ENCODE data around the gene ABCC11.
A peak's percentile ranks its signal among the peaks of the same experiment; 100 is the strongest.

The ABCC11 gene

DNA sequence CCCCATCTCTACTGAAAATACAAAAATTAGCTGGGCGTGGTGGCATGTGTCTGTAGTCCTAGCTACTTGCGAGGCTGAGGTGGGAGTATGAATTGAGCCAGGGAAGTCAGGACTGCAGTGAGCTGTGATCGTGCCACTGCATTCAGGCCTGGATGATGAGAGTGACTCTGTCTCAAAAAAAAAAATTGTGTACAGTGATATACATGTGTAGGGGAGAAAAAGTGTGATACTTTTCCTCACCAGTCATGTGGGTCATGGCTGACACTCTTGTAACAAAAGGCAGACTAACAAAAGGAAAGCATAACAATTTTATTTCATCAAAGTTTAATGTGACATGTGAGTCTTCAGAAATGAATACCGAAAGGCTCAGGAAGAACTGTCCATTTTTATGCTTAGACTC, 89.5 kb downstream of the ABCC11 start:
- DNase-seq, result no peak

DNA sequence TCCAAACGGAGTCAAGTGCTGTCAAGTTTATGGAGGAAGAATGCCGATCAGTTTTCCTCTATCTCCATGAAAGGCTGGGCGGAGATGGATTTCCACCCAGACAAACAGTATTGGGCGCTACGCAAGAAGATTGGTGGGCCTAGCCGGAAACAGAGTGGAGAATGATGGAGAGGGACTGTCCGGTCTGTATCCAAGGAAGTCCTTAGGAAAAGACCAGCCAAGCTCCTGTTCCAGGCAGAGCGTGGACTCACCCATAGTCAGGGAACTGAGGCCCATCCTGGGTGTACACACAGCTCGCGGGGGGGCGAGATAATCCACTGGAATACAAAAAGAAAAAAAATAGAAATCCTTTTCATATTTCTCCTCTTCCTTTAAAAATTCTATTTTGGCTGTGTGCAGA, 90.0 kb downstream of the ABCC11 start:
- DNase-seq, result no peak

DNA sequence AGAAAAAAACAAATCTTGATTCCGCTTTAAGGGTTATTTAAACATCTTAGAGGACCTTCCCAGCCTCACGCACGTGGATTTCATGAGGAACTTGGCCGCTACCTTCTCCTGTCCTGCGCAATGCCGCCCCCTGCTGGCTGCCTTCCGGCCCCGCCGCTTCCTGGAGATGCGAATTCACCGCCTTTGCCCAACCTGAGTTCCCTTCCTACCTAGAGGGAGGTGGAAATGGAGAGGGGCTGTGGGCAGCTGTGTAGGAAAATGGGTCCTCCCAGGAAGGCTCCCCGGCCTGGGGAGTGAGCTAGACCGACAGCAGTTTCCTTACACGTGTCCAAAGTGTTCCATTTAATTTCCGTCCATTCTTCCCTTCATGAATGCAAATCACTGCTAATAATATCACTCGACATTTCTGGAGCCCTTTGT, 90.5 kb downstream of the ABCC11 start:
- DNase-seq, result peak; percentile 65

DNA sequence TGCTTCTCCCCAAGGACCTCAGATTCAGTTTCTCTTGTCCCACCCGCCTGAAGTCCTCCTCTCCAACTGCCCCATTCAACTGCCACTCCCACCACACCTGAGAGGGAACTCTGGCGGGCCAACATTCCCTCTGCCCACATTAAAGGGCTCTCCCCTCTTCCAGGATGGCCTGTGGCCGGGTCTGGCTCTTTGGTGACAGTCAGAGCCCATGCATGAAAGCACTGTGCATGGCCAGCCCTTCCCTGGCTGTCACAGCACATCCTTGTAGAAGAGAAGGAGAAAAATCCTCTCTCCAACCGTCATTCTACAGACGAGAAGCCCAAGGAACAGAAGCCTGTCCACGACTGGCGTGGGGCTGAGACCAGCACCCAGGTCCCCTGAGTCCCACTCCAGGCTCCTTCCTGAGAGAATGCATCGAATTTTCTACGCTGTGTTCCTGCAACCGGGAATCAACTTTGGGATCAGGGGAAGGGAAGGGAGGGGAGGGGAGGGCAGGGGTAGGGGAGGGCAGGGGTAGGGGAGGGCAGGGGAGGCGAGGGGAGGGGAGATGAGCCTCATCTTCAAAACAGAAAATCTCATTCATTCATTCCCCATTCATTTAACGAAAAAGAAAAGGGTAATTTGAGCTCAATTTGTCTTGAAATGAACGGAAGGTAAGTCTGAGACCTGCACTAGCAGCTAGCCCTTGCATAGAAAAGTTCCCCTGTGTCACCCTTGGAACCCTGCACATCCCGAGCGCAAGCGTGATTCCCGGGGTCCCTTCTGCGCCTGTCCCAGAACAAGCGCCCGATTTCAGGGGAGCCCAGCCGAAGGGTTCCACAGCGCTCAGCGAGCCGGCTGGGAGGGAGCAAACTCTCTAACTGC, 91.2 kb downstream of the ABCC11 start, which contains the start of gene ABCC12:
Gene ABCC12 (minus strand): TSS at position 68 of the 864 bp plus-strand sequence. CDS start 9,569 bp downstream, outside the sequence.
- DNase-seq, result no peak

DNA sequence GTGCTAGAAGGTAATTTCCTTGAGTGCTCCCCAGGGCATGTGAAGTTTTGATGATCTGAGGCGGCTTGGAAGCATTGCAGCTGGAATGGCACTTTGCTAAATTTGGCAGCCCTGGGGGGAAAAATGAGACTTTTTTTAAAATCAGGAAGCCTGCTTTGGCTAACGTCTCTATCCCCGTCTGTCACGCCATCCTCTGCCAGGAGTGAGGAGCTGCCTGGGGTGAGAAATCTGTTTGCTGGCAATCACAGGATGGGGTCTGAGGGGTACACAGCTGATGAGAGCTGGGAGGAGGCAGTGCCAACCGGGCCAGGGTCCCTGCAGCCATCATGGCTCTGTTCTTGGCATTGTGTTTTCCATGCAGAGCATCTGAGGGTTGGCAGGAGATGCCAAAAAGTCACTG, 93.6 kb downstream of the ABCC11 start:
- no peak for DNase-seq

DNA sequence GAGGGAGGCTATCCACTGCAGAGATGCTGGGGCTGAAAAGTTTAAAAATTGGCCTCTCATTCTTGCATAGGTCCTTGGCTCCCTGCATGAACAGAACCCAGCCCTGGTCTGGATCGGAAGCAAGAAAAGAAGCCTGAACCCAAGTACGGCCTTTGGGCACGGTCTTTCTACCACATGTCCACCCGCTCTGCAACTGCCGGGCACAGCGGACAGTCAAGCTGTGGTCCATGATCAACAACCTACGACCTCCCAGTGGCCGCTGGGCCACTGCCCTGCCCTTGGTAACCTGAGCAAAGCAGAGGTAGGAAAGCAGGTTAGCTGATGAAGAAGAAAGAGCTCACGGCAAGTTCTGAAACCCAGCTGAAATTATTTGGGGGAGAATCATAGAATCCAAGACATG, 95.1 kb downstream of the ABCC11 start:
- no peak for DNase-seq

DNA sequence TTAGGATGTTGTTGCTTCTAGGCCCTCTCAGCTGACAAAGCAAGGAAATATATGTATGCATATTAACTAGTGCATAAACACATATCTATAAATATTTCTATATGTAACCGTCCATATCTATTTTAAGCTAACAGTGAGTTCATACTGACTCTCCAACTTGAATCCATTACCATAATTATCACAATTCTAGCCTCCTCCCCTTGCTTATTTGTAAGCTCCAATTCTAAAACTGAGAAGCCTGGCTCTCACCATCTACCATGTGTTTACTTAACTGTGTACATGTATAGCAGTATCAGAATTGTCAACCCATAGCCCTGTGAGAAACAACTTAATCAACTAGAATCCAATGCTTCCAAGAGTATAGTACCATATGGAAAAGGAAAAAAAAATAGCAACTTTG, 96.6 kb downstream of the ABCC11 start:
- no peak for DNase-seq

DNA sequence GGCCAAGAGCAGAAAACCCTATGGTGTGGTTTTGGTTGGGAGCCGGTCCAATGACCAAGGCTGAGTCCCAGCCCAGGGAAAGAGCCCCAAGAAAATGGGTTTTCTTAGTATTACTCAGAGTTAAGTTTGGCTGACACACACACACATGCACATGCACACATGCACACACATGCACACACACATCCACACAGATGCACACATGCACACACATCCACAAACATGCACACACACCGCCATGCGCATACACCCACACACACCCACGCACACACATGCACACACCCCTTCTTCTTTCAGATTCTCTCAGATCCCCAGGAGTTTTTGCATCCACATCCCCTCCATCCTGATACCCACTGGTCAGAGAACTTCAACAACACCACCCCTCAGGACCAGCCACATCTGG, 100.6 kb downstream of the ABCC11 start:
- DNase-seq, result no peak

DNA sequence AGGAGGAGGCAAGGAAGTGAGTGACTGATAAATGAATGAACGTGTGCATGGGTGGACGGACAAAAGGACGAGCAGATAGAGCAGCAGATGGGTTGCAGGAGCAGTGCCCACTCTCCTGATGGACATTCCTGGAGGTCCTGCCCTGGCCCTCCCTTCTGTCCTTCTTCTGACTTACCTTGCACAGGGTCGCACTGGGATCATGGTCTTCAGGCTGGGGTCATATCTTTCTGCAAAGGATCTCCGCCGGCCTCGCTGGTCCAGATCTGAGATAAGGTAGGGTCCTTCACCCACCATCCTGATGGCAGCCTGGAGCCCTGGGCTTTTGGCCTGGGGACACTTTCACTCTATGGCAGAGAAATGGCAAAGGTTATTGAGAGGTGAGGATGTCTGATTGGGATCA, 101.2 kb downstream of the ABCC11 start:
- no peak for DNase-seq

DNA sequence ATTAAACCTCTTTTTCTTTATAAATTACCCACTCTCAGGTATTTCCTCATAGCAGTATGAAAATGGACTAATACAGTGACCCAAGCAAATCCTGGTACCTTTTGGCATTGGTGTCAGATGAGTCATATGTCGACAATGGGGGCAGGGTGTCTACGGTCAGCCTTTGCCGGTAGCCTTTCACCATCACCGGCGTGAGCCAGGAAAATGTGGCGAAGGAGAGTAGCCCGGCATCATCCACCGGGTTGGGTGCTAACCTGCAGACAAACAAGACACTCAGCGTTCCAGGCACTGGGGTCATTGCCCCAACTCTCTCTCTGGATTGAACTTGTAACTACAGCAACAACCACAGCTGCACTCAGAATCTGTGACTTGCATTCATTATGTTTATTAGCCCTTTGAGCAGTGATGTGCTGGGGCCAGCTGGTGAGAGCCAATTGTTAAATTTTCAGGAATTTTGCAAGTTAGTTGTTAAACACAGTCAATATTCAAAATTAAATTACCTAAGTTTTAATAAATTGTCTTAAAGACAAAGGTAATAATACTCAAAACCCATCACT, 103.4 kb downstream of the ABCC11 start:
- no peak for DNase-seq

DNA sequence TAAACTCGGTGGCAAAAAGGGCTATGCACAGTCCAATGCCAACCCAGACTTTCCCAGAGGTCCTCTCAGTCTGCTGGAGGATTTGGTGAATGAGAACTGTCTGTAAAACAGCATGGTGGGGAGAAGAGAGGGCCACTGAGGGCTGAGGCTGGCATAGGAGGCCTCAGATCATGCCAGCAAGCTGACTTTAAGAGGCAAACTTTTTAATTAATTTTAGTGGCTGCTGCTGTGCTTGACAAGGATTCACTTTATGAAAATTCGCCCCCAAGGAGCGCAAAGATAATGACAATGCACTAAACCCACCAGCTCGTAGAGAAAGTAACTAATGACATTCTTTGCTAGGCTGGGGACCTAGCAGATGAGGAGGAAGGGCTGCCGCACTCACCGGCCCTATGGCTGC, 106.5 kb downstream of the ABCC11 start:
- no peak for DNase-seq

DNA sequence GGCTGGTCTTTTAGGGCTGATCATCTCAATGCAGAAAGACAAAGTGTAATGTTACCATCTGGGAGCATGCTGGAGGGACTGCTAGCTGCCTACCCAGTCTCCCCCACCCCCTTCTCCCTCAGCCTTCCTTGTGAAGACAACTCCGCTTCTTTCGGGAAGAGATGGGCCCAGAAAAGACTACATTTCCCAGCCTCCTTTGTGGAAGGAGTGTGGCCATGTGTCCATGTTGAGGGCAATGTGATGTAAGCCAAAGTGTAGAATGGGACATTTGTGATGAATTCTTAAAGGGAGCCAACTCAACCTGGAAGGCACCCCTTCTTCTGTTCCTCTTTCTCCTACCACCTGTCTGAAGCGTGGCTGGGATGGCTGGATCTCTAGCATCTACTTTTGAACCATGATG, 107.8 kb downstream of the ABCC11 start:
- DNase-seq, result no peak

DNA sequence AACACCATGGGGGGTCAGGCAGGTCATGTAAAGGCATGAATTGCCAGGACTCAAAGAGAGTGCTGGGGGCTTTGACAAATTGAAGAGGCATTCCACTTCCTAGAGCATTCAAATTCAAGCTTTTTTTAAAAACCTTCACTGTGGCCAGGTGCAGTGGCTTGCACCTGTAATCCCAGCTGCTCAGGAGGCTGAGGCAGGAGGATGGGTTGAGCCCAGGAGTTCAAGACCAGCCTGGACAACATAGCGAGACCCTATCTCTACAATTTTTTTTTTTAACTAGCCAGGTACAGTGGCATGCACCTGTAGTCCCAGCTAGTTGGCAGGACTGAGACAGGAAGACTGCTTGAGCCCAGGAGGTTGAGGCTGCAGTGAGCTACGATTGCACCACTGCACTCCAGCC, 108.8 kb downstream of the ABCC11 start:
- no peak for DNase-seq

DNA sequence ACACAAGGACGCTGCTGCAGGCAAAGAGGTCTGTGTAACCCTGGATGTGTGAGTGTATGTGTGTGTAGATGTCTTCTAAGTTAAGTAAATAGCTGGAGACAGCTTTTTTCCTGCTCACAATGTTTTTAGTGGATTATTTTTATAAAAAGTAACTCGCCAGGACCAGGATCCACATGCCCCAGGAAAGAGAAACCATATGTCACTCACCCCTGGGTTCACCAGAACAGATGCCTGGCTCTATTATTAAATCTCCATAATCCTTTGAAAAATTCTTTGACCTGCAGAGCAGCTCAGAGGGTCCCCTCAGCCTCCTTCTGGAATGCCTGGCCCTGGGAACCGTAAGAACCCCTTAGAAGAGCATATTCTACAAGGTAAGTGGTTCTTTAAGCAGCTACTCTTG, 109.5 kb downstream of the ABCC11 start:
- DNase-seq, result no peak

DNA sequence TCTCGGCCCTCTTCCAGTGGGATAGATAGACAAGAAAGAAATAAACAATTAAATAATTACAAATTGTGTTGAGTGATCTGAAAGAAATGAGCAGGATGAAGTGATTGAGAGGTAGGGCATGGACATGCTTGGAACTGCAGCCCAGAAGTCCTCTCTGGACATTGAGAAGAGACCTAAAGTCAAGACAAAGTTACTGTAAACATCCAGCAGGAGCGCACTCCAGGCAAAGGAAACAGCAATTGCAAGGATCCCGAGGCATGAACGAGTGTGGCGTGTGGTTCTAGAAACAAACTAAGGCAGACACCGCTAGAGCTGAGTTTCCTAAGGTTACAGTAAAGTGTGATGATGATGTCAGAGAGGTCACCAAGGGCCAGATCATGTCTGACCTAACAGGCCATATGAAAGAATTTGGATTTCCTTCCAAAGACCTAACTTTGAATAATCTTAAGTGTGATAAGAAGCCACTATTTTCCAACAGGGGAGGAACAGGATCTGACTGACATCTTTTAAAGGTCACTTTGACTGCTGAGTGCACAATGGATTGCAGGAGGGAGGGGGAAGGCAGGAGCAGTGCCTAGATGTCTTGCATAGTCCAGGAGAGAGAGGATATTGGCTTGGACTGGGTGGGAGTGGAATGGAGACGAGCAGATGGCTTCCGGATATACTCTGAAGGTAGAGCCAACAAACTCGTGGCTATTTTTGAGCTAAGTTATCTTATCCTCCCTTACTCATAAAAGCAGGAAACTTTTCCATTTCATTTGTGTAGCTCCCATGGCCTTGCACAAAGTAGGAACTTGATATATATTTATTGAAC, 110.6 kb downstream of the ABCC11 start:
- no peak for DNase-seq

DNA sequence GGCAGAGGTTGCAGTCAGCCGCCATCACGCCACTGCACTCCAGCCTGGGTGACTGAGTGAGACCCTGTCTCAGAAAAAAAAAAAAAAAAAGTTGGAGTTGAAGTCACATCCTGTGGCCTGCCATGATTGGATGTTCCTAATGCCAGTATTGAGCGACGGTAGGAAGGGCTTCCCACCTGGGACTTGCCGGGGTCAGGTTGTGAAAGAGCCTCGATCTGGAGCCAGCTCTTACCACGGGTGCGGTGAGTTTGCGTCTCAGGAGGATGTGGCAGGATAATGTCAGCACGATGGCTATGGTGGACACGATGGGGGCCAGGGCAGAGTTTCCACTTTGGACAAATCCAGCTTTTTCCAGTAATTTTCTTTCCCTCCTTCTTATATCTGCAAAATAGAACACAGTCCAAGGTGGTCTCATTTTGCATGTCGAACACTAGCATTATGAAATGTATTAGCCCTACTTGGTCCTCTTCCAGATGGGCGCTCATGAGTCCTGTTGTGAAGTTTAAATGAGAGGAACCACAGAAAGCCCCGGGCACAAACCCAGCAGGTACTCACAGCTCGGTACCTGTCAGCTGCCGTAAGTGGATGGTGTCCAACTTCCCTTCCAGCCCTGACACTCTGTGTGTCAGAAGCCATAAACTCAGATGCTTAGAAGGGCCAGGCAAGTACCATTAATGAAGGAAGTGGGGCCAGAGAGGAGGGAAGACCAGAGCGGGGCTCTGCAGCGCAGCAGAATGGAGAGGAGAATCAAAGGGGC, 113.7 kb downstream of the ABCC11 start:
- DNase-seq, result no peak

DNA sequence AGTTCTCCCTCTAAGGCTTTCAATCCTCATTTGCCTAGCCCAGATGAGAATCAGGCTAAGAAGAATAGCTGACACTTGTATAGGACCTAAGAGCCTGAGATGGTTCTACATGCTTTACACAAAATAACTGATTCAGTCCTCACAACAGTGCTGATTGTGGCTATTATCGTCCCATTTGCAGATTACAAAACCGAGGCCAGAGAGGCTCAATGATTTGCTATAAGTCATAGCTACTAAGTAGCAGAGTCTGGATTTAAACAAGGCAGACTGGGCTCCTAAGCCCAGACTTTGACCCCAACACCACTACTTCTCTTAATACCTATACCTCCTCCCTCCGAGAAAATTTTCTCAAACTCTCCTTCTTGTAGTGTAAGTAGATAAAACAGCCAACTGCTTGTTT, 114.6 kb downstream of the ABCC11 start:
- no peak for DNase-seq

DNA sequence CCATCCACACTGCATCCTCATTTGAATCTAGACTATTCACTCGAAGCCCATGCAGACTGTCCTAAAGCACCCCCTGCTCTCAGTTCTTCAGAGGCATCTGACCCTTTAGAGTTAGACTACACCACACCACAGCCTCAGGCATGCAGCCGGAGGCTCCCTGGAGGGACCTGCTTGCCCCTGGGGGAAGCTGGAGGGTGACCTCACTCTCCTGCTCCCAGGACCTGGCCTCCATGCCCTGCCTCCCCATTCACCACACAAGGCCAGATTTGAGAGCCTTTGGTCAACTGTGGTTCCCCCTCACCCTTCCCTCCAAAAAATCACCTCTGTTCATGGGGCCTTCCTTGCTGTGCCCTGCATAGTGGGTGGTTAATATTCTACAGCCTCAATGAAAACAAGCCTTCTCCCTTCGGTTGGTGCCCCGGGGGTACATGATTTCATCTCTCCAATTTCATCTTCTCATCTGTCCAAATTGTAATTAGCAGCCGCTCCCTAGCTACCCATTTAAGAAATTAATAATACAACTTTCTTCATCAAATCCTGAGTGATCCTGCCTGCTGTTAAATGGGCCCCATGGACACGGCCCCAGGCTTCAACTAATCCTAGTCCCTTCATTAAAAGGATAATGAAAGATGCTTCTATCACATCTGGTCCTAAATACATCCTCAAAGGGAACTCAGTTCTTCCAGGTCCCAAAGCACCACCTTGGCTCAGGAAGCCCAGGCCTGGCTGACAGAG, 116.0 kb downstream of the ABCC11 start:
- DNase-seq, result no peak

DNA sequence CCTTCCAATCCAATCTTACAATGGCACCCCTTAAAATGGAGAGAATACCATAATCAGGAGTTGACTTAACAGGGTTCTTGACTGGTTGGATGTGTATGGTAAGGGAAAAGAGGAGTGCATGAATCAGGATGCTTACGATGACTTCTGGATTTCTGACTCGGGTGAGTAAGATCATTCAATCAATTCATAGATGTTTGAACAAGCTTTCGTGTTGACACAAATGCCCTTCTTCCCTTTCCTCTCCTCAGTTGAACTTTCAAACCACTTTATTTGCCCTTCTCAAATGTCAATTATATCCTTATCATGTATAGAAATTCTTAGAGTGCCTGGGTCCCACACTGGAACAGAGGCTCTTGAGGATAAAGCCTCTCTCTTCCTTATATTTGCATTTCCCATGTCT, 117.4 kb downstream of the ABCC11 start:
- DNase-seq, result no peak

DNA sequence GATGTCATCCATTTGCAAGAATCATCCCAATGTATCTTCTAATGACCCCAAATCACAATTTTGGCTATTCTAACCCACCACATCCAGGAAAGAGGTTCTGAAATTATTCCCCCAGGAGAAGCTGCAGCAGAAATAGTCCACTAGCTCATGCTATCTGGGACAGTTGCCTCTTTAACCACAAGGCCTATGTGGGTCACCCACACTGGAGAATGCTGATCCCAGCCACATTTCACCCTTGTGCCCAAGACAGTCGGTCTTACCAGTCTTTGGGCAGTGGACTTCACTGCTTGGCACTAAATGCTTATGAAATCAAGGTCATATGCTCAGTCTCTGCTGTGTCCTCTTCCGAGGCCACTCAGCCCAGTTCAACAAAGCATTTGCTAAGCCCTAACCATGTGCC, 118.6 kb downstream of the ABCC11 start:
- DNase-seq, result no peak

DNA sequence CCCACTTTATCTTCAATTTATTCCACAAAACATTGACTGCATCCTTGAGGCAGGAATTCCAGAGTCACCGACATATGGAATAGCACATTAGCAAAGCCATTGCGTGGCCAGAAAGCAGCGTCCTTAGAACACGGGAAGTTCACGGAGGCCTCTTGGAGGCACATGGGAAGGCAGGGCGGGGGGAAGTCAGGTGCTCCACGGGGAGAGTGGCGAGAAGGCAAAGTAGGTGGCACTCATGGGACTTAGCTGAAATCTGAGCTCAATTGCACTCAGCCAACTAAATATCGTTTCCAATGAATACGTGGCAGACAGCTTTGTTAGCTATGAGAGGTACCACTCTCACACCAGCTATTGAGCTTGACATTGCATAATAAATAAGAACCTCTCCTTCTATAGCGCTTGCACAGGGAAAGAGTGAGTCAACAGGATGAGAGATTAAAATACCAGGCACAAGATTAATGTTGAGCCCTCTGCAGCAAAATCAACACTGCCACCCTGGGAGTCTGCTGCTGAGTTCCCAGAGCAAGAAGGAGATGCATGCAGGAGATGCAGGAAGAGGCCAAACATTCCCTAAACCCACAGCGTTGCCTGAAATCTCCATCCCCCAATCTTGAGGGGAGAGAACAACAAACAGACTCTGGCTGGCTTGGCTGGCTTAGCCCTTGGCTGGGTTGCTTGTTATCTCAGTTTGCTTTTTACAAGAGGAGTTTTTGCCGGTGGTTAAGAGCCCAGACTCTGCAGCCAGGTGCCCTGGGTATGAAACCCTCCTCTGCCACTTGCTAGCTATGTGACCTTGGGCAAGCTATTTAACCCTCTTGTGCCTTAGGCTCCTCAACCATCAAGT, 120.3 kb downstream of the ABCC11 start:
- peak; percentile 38 for DNase-seq
